GM21367 (cell line): ENCODE results near the gene MED13L.

Source experiments
- ATAC-seq: cut with Tn5 transposase; IDR thresholded peaks from one replicate; pipeline ENCODE4 v1.9.1; 2021; ENCODE audit not compliant: unreplicated experiment

The MED13L gene

DNA sequence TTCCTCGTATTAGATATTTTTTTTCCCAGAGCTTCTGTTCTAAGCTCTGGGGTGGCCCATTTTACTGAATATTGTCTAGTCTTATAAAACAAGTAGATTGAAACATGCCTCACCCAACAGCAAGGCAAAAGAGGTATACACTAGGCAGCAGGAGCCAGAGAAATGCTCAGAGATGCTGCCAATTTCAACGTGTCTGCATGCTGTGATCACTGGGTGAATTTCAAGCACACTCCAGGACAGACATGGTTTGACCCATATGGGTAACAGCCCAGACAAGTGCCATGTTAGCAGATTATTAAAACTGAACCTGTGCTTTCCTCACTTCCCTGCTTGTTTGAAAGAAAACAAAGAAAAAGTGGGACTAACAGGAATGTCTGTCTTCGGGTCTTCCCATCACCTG is 321.3 kb downstream of the MED13L start:
- ATAC-seq = no peak

DNA sequence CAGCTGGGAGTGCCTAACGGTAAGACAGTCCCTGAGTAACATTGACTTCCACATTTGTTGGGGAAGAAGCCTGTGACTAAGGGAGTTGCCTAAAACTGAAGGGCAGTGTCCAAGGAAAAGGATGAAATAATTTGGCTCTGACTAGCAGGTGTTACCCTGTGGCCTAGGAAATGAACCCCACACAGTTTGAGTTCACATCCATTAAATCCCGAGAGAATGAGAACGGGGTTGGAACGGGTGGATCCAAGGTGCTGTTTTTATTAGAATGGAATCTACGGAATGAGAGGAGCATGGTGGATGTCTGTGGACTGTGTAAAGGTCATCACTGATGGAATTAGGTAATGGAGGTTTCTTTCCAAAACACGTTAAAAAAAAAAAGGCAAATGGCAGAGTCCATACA is 324.0 kb downstream of the MED13L start:
- no peak for ATAC-seq

DNA sequence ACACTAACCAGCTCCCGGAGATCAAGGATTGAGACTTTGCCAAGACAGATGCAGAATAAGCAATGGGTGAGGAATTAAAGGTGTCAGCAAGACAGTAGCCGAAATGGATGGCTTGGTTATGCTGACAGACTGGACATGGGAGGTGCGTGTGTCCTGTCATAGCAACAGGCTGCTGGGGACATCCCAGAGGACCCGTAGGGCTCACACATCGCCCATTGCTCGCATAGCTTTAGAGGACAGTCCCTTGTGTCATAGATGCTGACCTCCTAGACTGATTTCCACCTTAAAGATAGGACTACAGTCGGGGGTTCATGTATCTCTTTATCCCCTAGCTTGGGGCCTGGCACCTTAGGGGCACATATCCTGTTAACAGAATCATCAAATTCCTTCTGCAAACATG is 324.5 kb downstream of the MED13L start:
- no peak for ATAC-seq

DNA sequence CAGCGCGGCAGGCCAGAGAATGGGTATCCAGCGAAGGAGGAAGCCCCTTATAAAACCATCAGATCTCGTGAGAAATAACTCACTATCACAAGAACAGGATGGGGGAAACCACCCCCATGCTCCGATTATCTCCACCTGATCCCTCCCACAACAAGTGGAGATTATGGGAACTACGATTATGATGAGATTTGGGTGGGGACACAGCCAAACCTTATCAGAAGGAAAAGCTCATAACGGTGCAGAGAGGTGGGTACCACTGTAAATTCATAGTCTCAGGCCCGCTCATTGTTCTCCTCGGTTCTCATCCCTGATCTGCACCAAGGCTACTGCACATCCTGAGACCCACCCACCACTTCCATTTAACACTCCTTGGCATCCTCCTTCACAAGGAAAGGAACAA is 326.5 kb downstream of the MED13L start:
- ATAC-seq = no peak

DNA sequence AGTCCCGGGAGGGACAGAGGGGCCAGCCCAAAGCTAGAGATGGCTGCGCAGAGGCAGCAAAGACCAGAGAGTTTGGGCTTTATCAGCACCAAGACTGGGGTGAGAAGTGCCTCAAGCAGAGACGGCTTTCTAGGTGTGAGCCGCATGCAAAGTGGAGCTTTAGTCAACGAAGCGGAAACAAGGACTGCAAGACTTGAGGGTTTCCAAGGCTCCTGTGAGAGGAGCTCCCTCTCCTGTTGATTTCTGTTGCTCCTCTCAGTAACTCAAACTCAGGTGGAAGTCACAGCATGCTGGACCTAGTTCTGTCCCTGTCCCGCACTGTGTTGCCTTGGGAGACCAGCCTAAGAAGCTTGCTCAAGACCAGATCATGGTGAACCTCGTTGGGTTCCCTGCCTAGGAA is 327.8 kb downstream of the MED13L start:
- no peak for ATAC-seq

DNA sequence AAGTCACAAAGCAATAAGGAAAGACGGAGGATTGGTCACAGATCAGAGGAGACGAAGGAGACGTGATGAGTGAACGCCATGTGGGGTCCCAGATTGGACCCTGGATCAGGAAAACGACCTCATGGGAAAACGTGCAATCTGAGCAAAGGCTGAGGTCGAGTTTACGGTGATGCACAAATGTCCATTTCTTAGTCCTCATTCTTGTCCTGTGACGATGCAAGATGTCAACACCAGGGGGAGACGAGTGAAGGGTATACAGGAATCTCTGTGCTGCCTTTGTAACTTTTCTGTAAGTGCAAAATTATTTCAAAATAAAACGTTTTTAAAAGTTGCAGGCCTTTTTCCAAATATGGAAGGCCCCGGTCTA is 329.8 kb downstream of the MED13L start:
- no peak for ATAC-seq

DNA sequence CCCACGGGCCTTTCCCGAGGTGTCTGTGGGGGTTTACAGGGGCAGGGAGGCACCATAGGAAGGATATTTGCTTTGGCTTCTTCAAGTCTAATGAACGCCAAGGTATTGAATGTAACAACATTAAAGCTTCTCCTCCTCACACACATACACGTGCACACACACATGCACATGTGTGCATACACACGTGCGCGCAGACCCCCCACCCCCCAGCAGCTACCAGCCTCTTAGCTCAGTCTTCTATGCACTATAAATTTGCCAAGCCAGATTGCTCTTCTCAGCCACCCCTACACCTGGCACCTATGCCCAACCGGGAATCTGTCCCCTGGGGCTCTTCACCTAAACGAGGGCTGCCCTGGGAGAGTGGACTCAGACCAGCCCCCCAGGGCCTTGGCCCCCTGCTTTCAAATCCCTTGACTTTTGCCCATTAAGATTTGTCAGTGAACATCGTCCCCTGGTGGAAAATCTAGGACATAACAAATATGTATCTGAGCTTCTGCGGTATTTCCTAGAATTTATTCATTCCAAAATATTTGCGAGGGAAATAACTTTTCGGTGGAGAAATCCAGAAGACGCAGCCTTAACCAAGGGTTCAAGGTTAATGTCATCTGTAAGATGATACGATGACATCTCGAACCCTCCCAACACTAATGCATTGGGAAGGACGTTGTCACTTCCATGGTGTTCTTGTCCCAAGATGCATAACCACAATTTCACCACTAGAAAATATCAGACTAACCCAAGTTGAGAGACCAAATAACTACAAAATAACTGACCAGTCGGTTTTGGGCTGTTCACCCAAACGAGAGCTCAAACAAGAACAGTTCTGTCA is 330.4 kb downstream of the MED13L start:
- ATAC-seq = no peak

DNA sequence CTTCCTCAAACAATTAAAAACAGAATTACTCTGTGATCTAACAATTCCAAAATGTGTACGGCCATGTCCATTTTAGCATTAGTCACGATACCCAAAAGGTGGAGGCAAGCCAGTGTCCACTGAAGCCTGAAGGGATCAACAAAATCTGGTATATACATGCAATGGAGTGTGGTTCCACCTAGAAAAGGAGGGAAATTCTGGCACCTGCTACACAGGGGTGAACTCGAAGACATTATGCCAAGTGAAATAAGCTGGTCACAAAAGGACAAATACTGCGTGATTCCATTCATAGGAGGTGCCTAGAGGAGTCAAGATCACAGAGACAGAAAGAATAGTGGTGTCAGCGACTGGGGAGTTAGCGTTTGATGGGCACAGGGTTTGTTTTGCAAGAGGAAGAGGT is 331.4 kb downstream of the MED13L start:
- ATAC-seq = no peak

DNA sequence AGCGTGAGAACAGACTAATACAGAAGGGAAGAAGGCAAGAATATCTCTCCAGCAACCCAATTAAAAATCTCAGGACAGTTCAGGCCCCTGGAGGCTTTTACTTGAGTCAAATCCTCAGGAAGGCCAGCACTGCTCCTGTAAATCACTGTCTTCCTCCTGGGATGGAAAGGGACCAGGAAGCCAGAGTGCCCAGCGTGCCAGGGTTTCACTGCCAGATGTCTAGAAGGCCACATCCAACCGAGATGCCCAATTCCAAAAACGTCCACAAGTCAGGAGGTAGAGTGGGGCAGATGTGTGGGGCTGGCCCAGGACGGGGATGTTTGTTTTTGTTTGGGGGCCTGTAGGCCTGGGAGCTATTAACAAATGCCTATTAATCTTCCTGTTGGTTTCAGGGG is 332.0 kb downstream of the MED13L start:
- no peak for ATAC-seq

DNA sequence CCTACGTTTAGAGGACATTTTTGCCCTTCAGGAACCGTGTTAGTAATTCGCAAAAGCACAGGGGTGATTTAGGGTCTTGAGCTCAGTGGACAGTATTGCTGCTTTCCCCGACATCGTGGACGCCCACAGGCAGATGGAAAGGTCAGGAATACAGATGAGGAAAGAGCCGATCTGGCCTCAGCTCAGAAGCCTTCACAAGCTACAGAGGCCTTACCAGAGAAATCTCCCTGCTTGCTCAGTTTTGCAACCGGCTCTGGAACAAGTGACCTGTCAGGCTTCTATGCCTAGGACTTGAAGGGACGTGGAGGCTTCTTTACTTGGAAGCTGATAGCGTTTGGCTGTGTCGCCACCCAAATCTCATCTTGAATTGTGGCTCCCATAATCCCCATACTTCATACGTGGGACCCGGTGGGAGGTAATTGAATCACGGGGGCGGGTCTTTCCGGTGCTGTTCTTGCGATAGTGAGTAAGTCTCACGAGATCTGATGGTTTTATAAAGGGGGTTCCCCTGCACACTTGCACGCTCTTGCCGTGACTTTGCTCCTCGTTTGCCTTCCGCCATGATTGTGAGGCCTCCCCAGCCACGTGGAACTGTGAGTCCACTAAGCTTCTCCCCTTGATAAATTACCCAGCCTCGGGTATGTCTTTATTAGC is 332.5 kb downstream of the MED13L start:
- ATAC-seq = no peak

DNA sequence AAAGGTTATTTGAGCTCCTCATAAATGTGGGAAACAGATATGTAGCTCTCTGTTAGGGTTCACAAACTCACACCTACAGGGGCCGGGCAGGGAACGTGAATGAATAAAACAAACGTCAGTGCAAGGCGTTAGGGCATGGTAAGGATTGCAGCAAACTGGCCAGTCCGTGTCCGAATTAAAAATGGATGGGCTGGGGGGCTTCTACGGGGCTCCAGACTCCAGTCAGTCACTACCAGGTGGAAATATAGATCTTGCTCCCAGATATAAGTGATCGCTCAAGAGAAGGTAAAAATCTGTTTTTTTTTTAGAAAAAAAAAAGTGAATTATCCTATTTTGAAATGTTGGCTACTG is 333.1 kb downstream of the MED13L start:
- ATAC-seq = no peak

DNA sequence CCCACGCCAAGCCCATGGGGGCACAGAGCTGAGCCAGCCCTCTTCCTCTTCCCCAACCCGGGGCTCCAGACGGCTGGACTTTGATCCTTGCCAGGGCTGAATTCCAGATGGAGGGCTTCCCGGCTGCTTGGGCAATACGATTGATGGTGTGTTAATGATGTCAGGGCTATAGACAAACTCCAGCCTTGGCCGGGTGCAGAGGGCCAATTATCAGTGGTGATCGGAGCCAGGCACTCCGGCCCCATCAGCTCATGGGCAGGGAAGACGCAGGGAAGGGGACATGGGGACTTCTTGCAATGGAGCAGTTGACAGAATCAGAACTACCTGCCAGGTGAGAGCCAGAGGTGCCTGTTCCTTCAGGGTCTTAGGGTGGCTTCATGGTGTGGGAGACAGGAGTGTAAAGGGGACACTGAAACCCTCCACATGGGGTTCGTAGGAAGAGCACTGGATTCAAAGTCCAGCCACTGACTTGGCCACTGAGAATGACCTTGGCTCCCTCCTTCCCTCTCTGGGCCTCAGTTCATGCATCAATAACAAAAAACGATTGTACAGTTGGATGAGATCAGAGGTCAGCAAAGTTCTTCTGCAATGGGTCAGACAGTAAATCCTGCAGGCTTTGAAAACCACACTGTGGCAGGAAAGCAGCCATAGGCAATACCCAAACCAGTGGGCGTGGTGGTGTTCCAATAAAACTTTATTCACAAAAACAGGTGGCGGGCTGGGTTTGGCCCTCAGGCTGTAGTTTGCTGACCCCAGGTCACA is 333.7 kb downstream of the MED13L start:
- no peak for ATAC-seq

DNA sequence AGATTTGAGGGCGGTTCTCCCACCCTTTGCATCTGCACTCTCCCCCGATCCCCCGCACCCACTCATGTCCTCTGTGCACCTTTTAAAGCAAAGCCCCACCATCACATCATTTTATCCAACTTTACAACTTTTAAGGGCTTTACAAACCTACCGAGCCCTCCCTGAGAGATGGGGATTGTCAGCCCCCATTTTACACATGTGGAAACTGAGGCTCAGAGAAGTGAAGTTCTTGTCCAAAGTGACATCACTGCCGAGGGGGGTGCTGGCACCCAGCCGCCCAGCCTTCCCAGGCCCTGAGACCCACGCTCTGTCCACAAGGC is 334.2 kb downstream of the MED13L start:
- no peak for ATAC-seq

DNA sequence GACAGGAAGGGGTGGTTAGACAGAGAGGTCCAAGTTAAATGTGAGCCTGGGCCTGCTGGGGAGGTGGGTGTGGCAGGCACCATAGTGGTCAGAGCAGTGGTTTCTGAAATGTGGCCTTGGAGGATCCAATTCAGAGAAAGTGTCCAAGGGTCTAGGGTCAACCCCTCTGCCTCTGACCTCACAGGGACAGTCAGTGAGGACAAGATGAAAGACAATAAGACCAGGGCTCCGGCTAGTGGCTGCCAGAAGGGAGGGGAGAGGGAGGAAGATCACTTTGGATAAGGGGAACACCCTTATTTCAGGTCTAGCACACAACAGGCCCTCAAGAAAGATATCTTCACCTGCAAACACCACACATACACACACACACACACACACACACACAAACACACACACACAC is 335.1 kb downstream of the MED13L start:
- no peak for ATAC-seq

DNA sequence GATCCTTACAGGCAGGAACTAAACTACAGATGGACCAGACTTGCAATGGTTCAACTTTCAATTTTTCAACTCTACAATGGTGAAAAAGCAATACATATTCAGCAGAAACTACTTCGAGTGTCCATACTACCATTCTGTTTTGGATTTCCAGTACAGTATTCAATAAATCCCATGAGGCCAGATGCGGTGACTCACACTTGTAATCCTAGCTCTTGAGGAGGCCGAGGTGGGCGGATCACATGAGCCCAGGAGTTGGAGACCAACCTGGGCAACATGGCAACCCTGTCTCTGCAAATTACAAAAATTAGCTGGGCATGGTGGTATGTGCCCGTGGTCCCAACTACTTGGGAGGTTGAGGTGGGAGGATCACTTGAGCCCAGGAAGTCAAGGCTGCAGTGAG is 336.1 kb downstream of the MED13L start:
- ATAC-seq = no peak

DNA sequence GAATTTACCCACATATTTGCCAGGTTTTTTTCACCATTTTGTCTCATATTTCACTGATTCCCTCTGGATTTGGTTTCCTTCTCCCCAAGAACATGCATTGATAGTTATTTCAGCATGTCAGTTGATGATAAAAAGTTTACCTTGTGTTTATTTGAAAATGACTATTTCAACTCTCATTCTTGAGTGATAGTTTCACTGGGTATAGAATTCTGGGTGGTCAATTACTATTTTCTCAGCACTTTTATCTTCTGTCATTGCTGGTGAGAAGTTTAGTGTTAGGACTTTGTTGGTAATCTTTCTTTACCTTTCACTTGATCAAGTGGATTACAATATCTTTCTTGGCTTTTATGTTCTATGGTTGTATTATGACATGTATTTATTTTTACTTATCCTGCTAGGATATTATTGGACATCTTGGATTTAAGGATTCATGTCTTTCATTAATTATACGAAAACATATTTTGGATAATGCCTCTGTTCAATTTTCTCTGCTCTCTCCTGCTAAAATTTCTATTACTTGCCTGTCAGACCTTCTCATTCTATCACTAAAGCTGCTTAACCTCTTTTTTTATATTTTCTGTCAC is 338.6 kb downstream of the MED13L start:
- no peak for ATAC-seq

DNA sequence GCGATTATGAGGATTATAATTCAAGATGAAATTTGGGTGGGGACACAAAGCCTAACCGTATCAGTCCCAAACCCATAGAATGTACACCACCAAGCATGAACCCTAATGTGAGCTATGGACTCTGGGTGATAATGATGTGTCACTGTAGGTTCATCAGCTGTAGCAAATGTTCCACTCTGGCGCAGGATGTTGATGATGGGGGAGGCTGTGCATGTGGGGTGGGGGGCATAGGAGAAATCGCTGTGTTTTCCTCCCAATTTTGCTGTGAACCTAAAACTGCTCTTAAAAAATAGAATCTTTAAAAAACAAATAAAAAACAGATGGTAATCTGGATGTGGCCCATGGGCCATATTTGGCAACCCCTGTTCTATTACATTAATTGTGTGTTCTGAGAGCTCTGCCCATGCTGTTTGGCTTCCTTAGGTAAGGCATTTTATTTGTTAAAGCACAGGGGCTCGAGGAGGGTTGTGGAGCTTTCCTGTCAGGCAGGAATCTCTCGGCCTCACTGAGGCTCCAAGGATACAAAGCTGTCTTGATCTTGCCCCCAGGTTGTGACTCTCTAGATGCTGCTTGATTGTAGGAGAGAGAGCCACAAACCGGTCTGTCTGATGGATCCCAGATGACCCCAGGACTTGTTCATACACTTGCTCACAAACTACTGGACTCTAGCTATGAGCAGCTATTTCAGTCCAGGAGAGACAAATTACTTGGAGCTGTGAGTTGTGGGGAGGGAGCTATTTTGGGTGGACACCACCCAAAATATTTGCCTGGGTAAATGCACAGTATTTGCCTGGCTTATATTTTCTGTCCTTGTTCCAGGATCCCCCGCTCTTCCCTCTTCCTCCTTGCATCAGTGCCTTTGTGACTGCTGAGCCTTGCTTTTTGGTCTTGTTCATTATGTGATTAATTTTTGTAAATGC is 340.2 kb downstream of the MED13L start:
- ATAC-seq = no peak

DNA sequence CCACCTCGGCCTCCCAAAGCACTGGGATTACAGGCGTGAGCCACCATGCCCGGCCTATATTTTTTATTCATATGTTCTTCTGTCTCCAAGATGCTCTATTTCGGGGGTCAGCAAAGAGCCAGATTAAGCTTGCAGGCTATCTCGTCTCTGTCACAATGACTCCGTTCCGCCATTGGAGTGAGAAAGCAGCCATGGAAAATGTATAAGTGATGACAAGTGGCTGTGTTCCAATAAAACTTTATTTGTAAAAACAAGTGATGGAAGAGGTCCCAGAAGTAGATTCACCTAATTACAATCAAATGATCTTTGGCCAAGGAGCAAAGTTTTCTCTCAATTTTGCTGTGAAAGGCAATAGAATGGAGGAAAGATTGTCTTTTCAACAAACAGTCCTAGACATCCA is 342.6 kb downstream of the MED13L start:
- ATAC-seq = no peak

DNA sequence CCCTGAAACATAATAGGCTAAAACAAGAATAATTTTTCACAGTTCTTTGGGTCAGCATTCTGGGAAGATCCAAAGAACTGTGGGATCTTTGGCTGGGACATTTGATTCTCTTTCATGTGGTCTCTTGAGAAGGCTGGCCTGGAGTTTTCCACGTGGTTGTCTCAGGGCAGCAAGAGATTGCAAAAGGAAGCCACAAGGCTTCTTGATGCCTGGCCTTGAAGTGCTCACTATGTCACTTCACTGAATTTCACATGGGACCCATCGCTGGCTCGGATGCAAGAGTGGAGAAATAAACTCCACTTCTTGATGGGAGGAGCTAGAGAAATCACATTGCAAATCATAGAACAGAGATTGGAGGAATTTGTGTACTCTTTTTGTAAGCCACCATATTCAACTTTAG is 343.4 kb downstream of the MED13L start:
- no peak for ATAC-seq

DNA sequence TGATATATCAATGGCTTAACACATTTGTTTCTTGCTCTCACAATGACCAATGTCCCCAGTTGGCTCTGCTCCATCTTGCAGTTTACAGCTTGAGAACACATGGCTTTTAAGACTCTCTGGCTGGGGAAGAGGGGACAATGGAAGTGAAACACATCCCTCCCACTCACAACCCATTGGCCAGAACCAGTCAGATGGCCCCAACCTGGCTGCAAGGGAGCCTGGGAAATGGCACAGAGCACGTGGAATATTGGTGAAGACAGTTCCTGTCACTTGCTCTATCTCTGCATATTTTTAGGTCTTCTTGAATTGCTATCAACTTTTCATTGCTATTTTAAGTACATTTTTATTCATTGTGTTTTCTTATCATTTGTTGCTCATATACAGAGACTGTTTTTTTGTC is 345.4 kb downstream of the MED13L start:
- ATAC-seq = no peak

DNA sequence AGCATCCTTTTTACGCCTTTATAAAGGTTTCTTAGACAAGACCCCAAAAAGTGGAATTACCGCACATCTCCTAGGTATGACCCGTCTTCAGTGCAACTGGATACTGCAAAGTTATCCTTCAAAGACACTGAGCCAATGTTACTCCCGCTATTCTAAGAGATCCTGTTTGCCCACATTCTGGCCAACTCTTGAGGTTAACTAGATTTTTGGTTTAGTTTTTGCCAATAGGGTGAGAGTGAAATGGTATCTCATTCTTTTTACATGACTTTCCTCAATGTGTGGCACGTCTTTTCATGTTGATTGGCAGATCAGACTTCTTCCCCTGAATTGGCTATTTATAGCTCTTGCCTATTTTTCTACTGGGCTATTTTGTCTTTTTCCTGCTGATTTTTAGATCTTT is 347.2 kb downstream of the MED13L start:
- no peak for ATAC-seq
